Measurements from ENCODE around the gene RMRP. TPM values are rescaled to one million over a fixed set of nuclear protein-coding genes. Genes with fewer than 3 reads are reported as not detected.

Gene RMRP
- total and polyA plus RNA-seq, 9 of the 15 experiments (the other 6 are each of a cell fraction or from before 2014, with no cell fraction given) = 75.7 to 89,974 (median 13,378) TPM; not detected in 3

GRCh38 chr9:35657546-35658136 lies at the start of gene RMRP (continued):
- TF ChIP-seq ARNT (IDR thresholded peaks at IDR 0.05) (peak; percentile 46 to 71; a peak in 1 of 4 replicates), TEAD4 (IDR thresholded peaks at IDR 0.05; ENCODE audit: low read length) (peak; percentile 86), TEAD4 (CRISPR knock-in tag; IDR thresholded peaks at IDR 0.05; ENCODE audit: borderline replicate concordance) (peak; percentile 63; the same call in 1 of the 2 replicates), SAP30 (IDR thresholded peaks at IDR 0.05; ENCODE audit: borderline replicate concordance, insufficient read depth, low read depth, low read length, poor library complexity, severe bottlenecking) (peak; percentile 25), SIN3A (IDR thresholded peaks at IDR 0.05; ENCODE audit: borderline replicate concordance in 2 of 2, control insufficient read depth in 1 of 2, low read depth in 2 of 2, low read length in 2 of 2) (peak; percentile 84 to 91; a peak in 2 of 4 replicates), ZZZ3 (IDR thresholded peaks at IDR 0.05) (no peak), TFE3 (CRISPR knock-in tag; IDR thresholded peaks at IDR 0.05) (no peak), BRF2 (IDR thresholded peaks at IDR 0.05; ENCODE audit: borderline replicate concordance, insufficient read depth, insufficient read length) (peak; percentile 89), FOSL1 (tag; conservative IDR thresholded peaks at IDR 0.05) (peak; percentile 56; the same call in 1 of the 2 replicates), HES1 (IDR thresholded peaks at IDR 0.05; ENCODE audit: low read depth) (0 out of 2 replicates have a peak, but pooled peaks have one; percentile 16), ZNF282 (CRISPR knock-in tag; IDR thresholded peaks at IDR 0.05) (no peak), RBM39 (optimal IDR thresholded peaks at IDR 0.05; ENCODE audit: low read depth, low read length) (no peak), SPI1 (IDR thresholded peaks at IDR 0.05; ENCODE audit: borderline replicate concordance, low read depth, low read length) (peak; percentile 31; the same call in 1 of the 2 replicates), ZNF644 (tag; IDR thresholded peaks at IDR 0.05; ENCODE audit: low read depth) (no peak), NR2C2 (CRISPR knock-in tag; IDR thresholded peaks at IDR 0.05) (peak; percentile 78), NR2C2 (tag; IDR thresholded peaks at IDR 0.05) (peak; percentile 71), E2F6 (IDR thresholded peaks at IDR 0.05; ENCODE audit: borderline replicate concordance in 1 of 2, extremely low read depth in 1 of 2, insufficient read depth in 1 of 2, insufficient read length in 1 of 2, low read depth in 1 of 2, low read length in 1 of 2, poor library complexity in 1 of 2, severe bottlenecking in 1 of 2) (peak; percentile 98 to 99), POU5F1 (IDR thresholded peaks at IDR 0.05; ENCODE audit: borderline replicate concordance, low read depth, low read length, partially characterized antibody) (no peak), ZBTB7A (IDR thresholded peaks at IDR 0.05; ENCODE audit: borderline replicate concordance, control insufficient read depth, low read depth, low read length) (0 out of 2 replicates have a peak, but pooled peaks have one; percentile 59), MYC (IDR thresholded peaks at IDR 0.05; ENCODE audit: low read depth, low read length) (peak; percentile 97), MYC (CRISPR knock-in tag; IDR thresholded peaks at IDR 0.05; ENCODE audit: borderline replicate concordance, low read depth) (no peak), ZC3H8 (IDR thresholded peaks at IDR 0.05) (no peak), PHB2 (IDR thresholded peaks at IDR 0.05; ENCODE audit: low read depth) (no peak), TRIM28 (IDR thresholded peaks at IDR 0.05) (peak; percentile 48; the same call in 1 of the 2 replicates)
